Neural progenitor cell (in vitro differentiated cells): ENCODE results near the gene TRIM2. TPM values are rescaled to one million over a fixed set of nuclear protein-coding genes. Genes with fewer than 3 reads are reported as not detected.

Source experiments
- DNase-seq: peaks from one replicate; pipeline ENCODE4 v3.0.0-alpha.2; 2016; ENCODE audit warnings: low spot score
- H2AFZ ChIP-seq: fragments of 200-600 bp; sonication (generic); replicated peaks from 2 replicates; pipeline ENCODE4 v1.6.1; 2016; ENCODE audit warnings: antibody characterized with exemption
- H3F3A ChIP-seq: fragments of 200-600 bp; sonication (generic); 2 replicates; pipeline ENCODE4 v1.6.1; 2016; ENCODE audit warnings: antibody characterized with exemption, low read depth
- H3K27ac ChIP-seq: fragments of 200-600 bp; sonication (generic); 2 replicates; pipeline ENCODE4 v1.5.1; 2016; ENCODE audit warnings: mild to moderate bottlenecking
- H3K27me3 ChIP-seq: fragments of 200-600 bp; sonication (generic); 2 replicates; pipeline ENCODE4 v1.6.1; 2016; ENCODE audit warnings: mild to moderate bottlenecking, moderate library complexity
- H3K36me3 ChIP-seq: fragments of 200-600 bp; sonication (generic); 2 replicates; pipeline ENCODE4 v1.5.1; 2016
- H3K4me1 ChIP-seq: fragments of 200-600 bp; sonication (generic); 2 replicates; pipeline ENCODE4 v1.6.1; 2016; ENCODE audit warnings: mixed run types
- H3K4me2 ChIP-seq: fragments of 200-600 bp; sonication (generic); 2 replicates; pipeline ENCODE4 v1.6.1; 2016
- H3K4me3 ChIP-seq: fragments of 200-600 bp; sonication (generic); 2 replicates; pipeline ENCODE4 v1.5.1; 2016
- H3K79me2 ChIP-seq: fragments of 200-600 bp; sonication (generic); 2 replicates; pipeline ENCODE4 v1.6.1; 2016; ENCODE audit warnings: low read depth
- H3K9ac ChIP-seq: fragments of 200-600 bp; sonication (generic); 2 replicates; pipeline ENCODE4 v1.6.1; 2016
- H3K9me3 ChIP-seq: fragments of 200-600 bp; sonication (generic); 2 replicates; pipeline ENCODE4 v1.5.1; 2016; ENCODE audit warnings: low read depth
- H4K20me1 ChIP-seq: fragments of 200-600 bp; sonication (generic); 2 replicates; pipeline ENCODE4 v1.6.1; 2016; ENCODE audit warnings: low read depth
- H3K27ac Mint-ChIP-seq: 3 replicates; pipeline ENCODE4 v1.8.0; 2021; ENCODE audit warnings: mixed read lengths
- H3K27me3 Mint-ChIP-seq: 2 replicates; pipeline ENCODE4 v1.8.0; 2022; ENCODE audit warnings: low read depth, mild to moderate bottlenecking, inconsistent platforms, moderate library complexity, mixed read lengths; ENCODE audit not compliant: insufficient read depth
- H3K36me3 Mint-ChIP-seq: 3 replicates; pipeline ENCODE4 v1.8.0; 2021; ENCODE audit warnings: mixed read lengths
- H3K4me1 Mint-ChIP-seq: 3 replicates; pipeline ENCODE4 v1.8.0; 2021; ENCODE audit warnings: mixed read lengths
- H3K4me3 Mint-ChIP-seq: 3 replicates; pipeline ENCODE4 v1.8.0; 2021; ENCODE audit warnings: mild to moderate bottlenecking, moderate library complexity, mixed read lengths
- H3K9me3 Mint-ChIP-seq: 3 replicates; pipeline ENCODE4 v1.8.0; 2020; ENCODE audit warnings: mixed read lengths
- CTCF ChIP-seq: fragments of 200-600 bp; sonication (generic); IDR thresholded peaks from 2 replicates; pipeline ENCODE4 v1.5.1; 2017; ENCODE audit warnings: antibody characterized with exemption, mild to moderate bottlenecking
- EZH2 ChIP-seq: fragments of 200-600 bp; sonication (generic); IDR thresholded peaks from 2 replicates; pipeline ENCODE4 v1.6.1; 2017; ENCODE audit warnings: antibody characterized with exemption, mild to moderate bottlenecking, moderate library complexity
- EZH2phosphoT487 ChIP-seq: fragments of 200-600 bp; sonication (generic); IDR thresholded peaks from 2 replicates; pipeline ENCODE4 v1.6.1; 2017; ENCODE audit warnings: antibody characterized with exemption
- total RNA-seq: library from RNA; depleted of rRNA; stranded (reverse); fragments of >200 nt; gene quantifications from 2 replicates; pipeline ENCODE4 v1.2.3, GENCODE V29; 2015; ENCODE audit warnings: low replicate concordance

The TRIM2 gene
- total RNA-seq, 1 donor from 2014 or later: 87.6 TPM

- H3K9me3 ChIP-seq: no peaks in the 10 kb centered on the region
- peaks cover 4% of the 10 kb centered on the region for H3K36me3 ChIP-seq
- H3K36me3 Mint-ChIP-seq: peaks cover 5% of the 10 kb centered on the region
- H3K27ac ChIP-seq: no peak overlapping the region
- peaks cover 4% of the 10 kb centered on the region for H4K20me1 ChIP-seq
- H3K9me3 Mint-ChIP-seq: no peaks in the 10 kb centered on the region
- no peak for DNase-seq
- peaks cover 52% of the 10 kb centered on the region for H3K79me2 ChIP-seq
- H3K27me3 Mint-ChIP-seq: peaks cover 8% of the 10 kb centered on the region
- H3K27ac Mint-ChIP-seq: no peak overlapping the region
- no peaks in the 10 kb centered on the region for H3F3A ChIP-seq
- peak overlapping the region; percentile 87 for H3K4me2 ChIP-seq
- H3K4me1 ChIP-seq: peaks cover 22% of the 10 kb centered on the region
- no peak for TF ChIP-seq EZH2
- TF ChIP-seq CTCF: no peak
- TF ChIP-seq EZH2phosphoT487: no peak
- no peak overlapping the region for H2AFZ ChIP-seq
- peak overlapping the region; percentile 77 for H3K4me3 ChIP-seq
- no peaks in the 10 kb centered on the region for H3K27me3 ChIP-seq
- no peak overlapping the region for H3K9ac ChIP-seq
- H3K4me3 Mint-ChIP-seq: peak overlapping the region; percentile 97
- peaks cover 34% of the 10 kb centered on the region for H3K4me1 Mint-ChIP-seq
These were observed 141.8 kb downstream of the TRIM2 start for GRCh38 chr4:153346031-153346430.

DNA sequence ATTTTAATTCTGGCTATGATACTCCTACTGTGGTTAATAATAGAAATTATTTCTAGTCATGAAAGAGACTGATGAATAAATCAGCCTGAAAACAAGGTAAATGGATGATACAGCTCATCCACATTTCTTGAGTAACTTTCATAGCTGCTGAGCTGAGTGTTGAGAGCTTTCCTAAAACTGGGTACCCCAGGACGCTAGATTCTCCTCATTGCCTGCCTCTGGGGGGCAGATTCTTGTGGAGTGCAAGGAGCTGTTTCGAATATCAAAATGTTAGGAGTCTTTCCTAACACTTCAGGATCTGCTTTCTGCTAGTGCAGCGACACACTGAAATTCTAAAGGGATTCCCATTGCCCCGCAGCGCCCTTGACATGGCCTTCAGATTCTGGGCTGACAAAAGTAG, 142.3 kb downstream of the TRIM2 start:
- H3K27ac ChIP-seq: no peak overlapping the region
- Mint-ChIP-seq H3K4me3 (peak overlapping the region; percentile 77), H3K27ac (peak overlapping the region; percentile 32), H3K9me3 (no peaks in the 10 kb centered on the region), H3K36me3 (peaks cover 5% of the 10 kb centered on the region), H3K27me3 (peaks cover 8% of the 10 kb centered on the region), H3K4me1 (peaks cover 34% of the 10 kb centered on the region)
- H3K9me3 ChIP-seq: no peaks in the 10 kb centered on the region
- TF ChIP-seq CTCF: peak; percentile 29
- TF ChIP-seq EZH2: no peak
- no peak for TF ChIP-seq EZH2phosphoT487
- no peak overlapping the region for H3K9ac ChIP-seq
- H3F3A ChIP-seq: no peaks in the 10 kb centered on the region
- H3K4me3 ChIP-seq: peak overlapping the region; percentile 77
- peaks cover 7% of the 10 kb centered on the region for H3K36me3 ChIP-seq
- H4K20me1 ChIP-seq: peaks cover 4% of the 10 kb centered on the region
- peaks cover 22% of the 10 kb centered on the region for H3K4me1 ChIP-seq
- H3K27me3 ChIP-seq: no peaks in the 10 kb centered on the region
- no peak overlapping the region for H2AFZ ChIP-seq
- H3K79me2 ChIP-seq: peaks cover 56% of the 10 kb centered on the region
- peak overlapping the region; percentile 87 for H3K4me2 ChIP-seq
- peak; percentile 35 for DNase-seq

DNA sequence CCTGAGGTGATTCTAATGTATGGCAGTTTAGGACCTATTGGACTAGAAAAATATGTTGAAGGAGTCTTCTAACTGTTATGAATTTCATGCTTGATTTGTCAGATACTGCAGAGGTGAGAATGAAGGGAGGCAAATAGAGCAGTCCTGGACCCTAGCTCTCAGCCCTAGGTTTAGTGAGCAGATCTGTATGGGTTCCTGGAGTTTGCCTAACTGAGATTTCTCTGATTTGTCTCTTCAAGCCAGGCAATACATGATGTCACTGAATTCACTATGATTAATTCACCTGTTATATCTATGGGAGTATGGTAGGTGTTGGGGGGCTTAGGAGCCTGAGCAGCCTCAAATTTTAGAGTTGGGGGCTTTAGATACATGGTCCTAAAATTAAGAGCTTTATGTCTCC, 142.9 kb downstream of the TRIM2 start:
- Histone ChIP-seq H3K79me2 (peaks cover 56% of the 10 kb centered on the region), H3K9me3 (no peaks in the 10 kb centered on the region), H3K27me3 (no peaks in the 10 kb centered on the region), H2AFZ (no peak overlapping the region), H3K9ac (no peak overlapping the region), H3K27ac (no peak overlapping the region), H3K4me1 (peaks cover 22% of the 10 kb centered on the region), H4K20me1 (peaks cover 4% of the 10 kb centered on the region), H3K4me2 (peak overlapping the region; percentile 87), H3F3A (no peaks in the 10 kb centered on the region), H3K36me3 (peaks cover 7% of the 10 kb centered on the region), H3K4me3 (peak overlapping the region; percentile 77)
- Mint-ChIP-seq H3K9me3 (no peaks in the 10 kb centered on the region), H3K36me3 (peaks cover 5% of the 10 kb centered on the region), H3K27ac (no peak overlapping the region), H3K4me3 (peak overlapping the region; percentile 77), H3K4me1 (peaks cover 34% of the 10 kb centered on the region), H3K27me3 (peaks cover 8% of the 10 kb centered on the region)
- TF ChIP-seq EZH2 (no peak), EZH2phosphoT487 (no peak), CTCF (no peak)
- DNase-seq: no peak
